RPMI7951 (cell line): ENCODE data around the gene DSG3. TPM values are rescaled to one million over a fixed set of nuclear protein-coding genes. Genes with fewer than 3 reads are reported as not detected.

ENCODE experiments used
- DNase-seq: peaks from one replicate; pipeline ENCODE4 v3.0.0-alpha.2; 2012; ENCODE audit warnings: low read depth
- total RNA-seq: library from RNA; depleted of rRNA; stranded (reverse); fragments of >200 nt; shearing (Covaris generic); gene quantifications from 2 replicates; pipeline ENCODE4 v1.2.3, GENCODE V29; 2014

Gene DSG3
- total RNA-seq, 1 experiment from 2014 or later, result not detected

- no peak for DNase-seq
Measured at GRCh38 chr18:31432316-31432715, 15.2 kb upstream of the DSG3 start.

GRCh38 chr18:31436825-31437224, 10.7 kb upstream of the DSG3 start:
- no peak for DNase-seq

GRCh38 chr18:31438402-31438801, 9.1 kb upstream of the DSG3 start:
- DNase-seq, result no peak

- no peak for DNase-seq
Measured at GRCh38 chr18:31439807-31440325, 7.7 kb upstream of the DSG3 start.

- no peak for DNase-seq
Measured at GRCh38 chr18:31440787-31441186, 6.8 kb upstream of the DSG3 start.

GRCh38 chr18:31441493-31441892, 6.0 kb upstream of the DSG3 start:
- DNase-seq, result no peak

- DNase-seq, result no peak
Measured at GRCh38 chr18:31444142-31444541, 3.4 kb upstream of the DSG3 start.

GRCh38 chr18:31445908-31446307, 1.6 kb upstream of the DSG3 start:
- no peak for DNase-seq

- no peak for DNase-seq
Measured at GRCh38 chr18:31446854-31447253, 687 bp upstream of the DSG3 start.

GRCh38 chr18:31450409-31450808, 2.9 kb downstream of the DSG3 start:
- no peak for DNase-seq

GRCh38 chr18:31451625-31452024, 4.1 kb downstream of the DSG3 start:
- DNase-seq, result no peak

- DNase-seq, result peak; percentile 4
Measured at GRCh38 chr18:31454066-31454708, 6.6 kb downstream of the DSG3 start.

- DNase-seq, result no peak
Measured at GRCh38 chr18:31469629-31470028, 22.1 kb downstream of the DSG3 start.

- no peak for DNase-seq
Measured at GRCh38 chr18:31478688-31479087, 31.1 kb downstream of the DSG3 start.

GRCh38 chr18:31482051-31482450, 34.5 kb downstream of the DSG3 start:
- no peak for DNase-seq

- DNase-seq, result no peak
Measured at GRCh38 chr18:31483396-31483795, 35.9 kb downstream of the DSG3 start.

GRCh38 chr18:31484461-31484860, 36.9 kb downstream of the DSG3 start:
- no peak for DNase-seq

GRCh38 chr18:31486165-31486564, 38.6 kb downstream of the DSG3 start:
- no peak for DNase-seq

- DNase-seq, result peak; percentile 43
Measured at GRCh38 chr18:31487246-31488015, 39.9 kb downstream of the DSG3 start.

GRCh38 chr18:31489311-31489710, 41.8 kb downstream of the DSG3 start:
- no peak for DNase-seq

GRCh38 chr18:31490387-31490786, 42.8 kb downstream of the DSG3 start:
- DNase-seq, result no peak

- DNase-seq, result no peak
Measured at GRCh38 chr18:31490833-31491232, 43.3 kb downstream of the DSG3 start.

- no peak for DNase-seq
Measured at GRCh38 chr18:31491586-31491985, 44.0 kb downstream of the DSG3 start.
